Hematopoietic multipotent progenitor cell (in vitro differentiated cells): ENCODE results near the gene JMJD7. TPM values are rescaled to one million over a fixed set of nuclear protein-coding genes. Genes with fewer than 3 reads are reported as not detected.

Source experiments
- DNase-seq, 3 donors: peaks; one replicate each; pipeline ENCODE4 v3.0.0-alpha.2; 2011 to 2015; ENCODE audit warnings: low read depth in 2 of 3, low spot score in 2 of 3
- total RNA-seq: library from RNA; depleted of rRNA; stranded (reverse); fragments of >200 nt; gene quantifications from one replicate; pipeline ENCODE4 v1.2.3, GENCODE V29; 2012

JMJD7 gene
- total RNA-seq, 1 donor = 6.7 TPM

DNA sequence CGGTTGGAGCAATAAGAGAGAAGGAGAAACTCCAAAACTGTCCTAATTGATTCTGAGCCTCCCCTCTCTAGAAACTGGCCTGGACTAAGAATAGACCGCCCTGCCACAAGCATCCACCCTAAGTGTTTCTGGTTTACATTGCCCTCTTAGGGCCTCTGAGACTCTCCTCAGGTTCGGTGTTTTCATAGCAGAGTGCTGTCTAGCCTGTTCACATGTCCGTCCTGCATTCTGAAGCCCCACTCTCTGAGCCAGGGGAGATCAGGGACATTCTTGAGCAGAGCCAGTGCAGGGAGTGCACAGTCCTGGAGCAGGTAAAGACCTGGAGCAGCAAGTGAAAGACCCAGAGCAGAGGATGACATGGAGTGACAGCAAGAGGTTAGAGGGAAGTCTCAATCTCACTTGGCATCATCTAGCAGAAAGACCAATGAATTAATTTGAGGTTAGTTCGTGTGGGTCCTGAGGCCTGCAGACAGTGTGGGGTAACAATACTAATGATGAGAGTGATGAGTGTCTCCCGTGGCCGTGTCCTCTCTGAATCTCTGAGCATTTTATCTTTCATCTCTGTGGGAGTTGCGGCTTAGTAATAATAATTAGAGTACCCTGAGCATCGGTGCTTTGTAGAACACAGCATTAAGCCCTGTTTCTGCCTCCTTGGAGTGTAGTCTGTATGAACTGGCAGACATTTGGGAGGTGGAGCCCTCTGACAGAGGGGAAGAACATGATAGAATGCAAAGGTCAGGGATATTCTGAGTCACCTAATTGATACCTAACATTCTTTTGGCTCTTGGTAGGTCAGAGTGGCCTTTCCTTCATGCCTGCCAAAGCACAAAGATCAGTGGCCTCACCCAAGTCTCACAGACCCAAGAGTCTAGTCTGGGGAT, 29.0 kb upstream of the JMJD7 start:
- no peak for DNase-seq

- no peak for DNase-seq
Observed at GRCh38 chr15:41799488-41799805, 28.4 kb upstream of the JMJD7 start.

DNA sequence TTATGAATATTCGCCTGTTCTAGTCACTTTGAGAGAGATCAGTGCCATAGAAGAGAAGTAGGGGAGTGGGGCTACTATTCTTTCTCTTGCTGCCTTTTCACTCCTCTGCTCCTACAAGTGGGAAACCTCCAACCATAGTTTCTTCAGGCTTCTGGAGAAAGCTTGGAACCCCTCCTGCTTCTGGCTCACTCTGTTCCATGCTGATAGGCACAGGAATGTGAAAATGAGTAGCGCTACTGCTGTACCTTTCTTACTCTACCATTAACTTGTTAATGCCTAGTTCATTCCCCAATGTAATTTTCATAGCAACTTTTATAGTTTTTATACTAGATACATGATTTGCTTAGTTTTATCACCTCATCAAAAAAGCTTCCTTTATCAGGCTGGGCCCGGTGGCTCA, 26.7 kb upstream of the JMJD7 start:
- no peak for DNase-seq

DNA sequence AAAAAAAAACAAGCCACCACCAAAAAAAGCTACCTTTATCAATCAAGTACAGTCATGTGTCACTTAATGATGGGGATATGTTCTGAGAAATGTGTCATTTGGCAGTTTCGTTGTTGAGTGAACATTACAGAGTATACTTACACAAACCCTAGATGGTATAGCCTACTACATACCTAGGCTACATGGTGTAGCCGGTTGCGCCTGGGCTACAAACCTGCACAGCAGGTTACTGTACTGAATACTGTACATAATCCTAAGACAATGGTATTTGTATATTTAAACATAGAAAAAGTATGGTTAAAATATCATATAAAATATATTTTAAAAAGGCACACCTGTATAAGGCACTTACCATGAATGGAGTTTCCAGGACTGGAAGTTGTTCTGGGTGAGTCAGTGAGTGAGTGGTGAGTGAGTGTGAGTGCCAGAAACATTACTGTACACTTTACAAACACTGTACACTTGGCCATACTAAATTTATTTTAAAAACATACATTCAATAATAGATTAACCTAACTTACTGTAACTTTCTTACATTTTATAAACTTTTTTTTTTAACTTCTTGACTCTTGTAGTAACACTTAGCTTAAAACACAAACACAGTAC, 25.9 kb upstream of the JMJD7 start:
- no peak for DNase-seq

DNA sequence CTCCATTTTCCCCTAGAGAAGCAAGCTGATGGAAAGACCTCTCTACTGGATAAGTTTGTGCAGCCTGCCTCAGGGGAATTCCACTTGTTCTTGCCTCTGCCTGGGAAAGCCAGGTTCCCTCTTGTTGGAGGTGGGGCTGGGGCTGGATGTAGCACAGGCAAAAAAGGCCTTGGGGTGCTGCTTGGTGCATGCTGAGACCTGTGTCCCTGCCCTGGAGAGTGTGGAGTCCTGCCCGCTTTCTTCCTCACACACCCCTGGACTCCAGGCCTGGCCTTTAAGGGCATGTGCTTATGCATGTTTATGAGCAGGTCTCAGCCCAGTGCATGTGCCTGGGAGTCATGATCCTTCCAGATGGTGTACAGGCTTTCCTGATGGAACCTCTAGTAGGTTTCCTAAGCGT, 23.5 kb upstream of the JMJD7 start:
- DNase-seq = no peak

GRCh38 chr15:41804916-41805666, 22.8 kb upstream of the JMJD7 start:
- DNase-seq = peak in 1 of 3 donors; percentile 33

GRCh38 chr15:41805711-41806110, 22.2 kb upstream of the JMJD7 start:
- DNase-seq = no peak

DNA sequence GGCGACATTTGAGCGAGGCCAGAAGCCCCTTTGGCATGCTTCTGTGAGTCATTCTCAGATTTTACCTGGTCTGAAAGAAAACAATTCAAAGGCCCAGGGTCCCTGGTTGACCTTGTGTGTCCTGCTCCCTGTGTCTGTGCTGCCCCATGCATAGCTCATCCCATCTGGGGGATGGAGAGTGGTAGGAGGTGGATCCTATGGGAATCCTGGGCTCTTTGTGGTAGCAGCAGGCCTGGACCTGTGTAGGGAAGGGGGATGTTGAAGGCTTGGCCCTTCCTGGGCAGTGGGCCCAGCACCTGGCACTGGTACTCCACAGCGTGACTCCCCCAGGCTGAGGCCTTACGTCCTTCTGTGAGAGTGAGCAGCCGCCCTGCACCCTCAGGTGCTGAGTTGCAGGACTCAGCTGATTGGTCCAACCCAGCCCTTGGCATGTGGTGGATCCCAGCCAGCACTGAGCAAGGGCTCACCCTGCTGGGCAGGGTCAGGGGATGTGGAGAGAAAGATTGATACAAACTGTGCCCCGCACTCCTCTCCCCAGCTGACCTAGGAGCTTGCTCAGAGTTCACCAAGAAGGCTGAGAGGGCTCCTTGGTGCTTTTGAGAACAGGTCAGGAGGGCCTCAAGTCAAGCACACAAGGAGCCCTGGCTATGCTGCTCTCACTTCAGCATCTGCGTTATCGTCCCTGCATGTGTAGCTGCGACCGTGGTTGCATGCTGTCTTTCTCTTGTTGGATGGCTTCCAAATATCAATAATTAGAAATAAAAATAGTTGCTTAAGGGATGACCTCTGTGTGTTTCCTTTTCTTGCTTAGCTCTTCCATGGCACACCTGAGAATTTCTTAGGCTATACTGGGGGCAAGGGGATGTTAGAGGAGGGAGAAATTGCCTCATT, 21.4 kb upstream of the JMJD7 start:
- no peak for DNase-seq

- no peak for DNase-seq
Observed at GRCh38 chr15:41809121-41809520, 18.8 kb upstream of the JMJD7 start.

GRCh38 chr15:41809526-41810220, 18.2 kb upstream of the JMJD7 start:
- peak in 2 of 3 donors; percentile 61 to 77 for DNase-seq

DNA sequence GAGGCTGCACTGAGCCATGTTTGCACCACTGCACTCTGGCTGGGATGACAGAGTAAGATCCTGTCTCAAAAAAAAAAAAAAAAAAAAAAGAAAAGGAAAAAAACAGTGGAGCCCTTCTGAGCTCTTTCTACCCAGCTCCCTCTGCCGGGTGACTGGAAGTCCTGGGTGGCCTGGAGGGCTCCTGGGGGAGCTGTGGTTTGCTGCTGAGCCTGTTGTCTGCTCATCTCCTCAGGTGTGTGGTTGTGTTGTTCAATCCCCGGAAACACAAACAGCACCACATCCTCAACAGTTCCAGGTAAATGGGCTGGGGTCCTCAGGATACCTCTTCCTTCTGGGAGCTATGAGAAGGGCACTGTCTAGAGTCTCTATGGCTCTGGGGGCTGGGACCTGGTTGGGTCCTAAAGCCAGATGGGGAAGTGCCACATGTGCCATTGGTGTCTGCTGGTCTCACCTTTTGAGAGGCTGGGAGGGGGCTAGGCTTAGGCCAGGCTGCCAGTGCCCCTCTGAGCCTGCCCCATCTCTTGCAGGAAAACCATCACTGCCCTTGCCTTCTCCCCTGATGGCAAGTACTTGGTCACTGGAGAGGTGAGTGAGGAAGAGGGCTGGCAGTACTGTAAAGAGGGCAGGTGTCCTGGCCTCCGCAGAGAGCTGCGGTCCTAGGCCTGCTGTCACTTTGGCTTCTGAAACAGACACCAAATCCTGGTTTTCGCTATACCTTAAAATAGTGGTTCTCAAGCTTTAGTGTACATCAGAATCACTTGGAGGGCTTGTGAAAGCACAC, 17.1 kb upstream of the JMJD7 start:
- DNase-seq = no peak

DNA sequence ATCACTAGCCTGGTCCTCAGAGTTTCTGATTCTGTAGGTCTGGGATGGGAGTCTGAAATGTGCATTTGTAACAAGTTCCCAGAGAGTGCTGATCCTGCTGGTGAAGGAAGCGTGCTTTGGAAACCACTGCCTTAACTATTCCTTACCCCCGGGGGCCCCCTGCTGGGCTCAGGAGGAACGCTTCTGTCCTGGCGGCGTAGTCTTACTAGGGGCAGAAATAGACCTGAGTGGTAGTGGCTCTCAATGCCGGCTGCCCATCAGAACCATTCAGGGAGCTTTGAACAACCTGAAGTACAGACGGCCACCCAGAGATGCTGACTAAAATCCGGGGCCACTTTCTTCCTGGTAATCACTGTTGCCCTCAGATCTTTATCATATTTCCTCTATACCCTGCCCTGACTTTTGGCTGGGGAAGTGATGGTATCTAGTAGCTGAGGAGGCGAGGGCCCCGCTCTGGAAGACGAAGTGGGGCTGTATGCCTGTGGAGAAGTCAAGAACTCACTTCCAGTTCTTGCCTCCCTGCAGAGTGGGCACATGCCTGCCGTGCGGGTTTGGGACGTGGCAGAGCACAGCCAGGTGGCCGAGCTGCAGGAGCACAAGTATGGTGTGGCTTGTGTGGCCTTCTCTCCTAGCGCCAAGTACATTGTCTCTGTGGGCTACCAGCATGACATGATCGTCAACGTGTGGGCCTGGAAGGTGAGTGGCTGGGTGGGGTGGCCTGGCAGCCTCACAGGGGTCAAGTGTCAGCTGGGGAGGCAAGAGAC, 16.3 kb upstream of the JMJD7 start:
- DNase-seq = peak; percentile 52 to 85 (median 76)

DNA sequence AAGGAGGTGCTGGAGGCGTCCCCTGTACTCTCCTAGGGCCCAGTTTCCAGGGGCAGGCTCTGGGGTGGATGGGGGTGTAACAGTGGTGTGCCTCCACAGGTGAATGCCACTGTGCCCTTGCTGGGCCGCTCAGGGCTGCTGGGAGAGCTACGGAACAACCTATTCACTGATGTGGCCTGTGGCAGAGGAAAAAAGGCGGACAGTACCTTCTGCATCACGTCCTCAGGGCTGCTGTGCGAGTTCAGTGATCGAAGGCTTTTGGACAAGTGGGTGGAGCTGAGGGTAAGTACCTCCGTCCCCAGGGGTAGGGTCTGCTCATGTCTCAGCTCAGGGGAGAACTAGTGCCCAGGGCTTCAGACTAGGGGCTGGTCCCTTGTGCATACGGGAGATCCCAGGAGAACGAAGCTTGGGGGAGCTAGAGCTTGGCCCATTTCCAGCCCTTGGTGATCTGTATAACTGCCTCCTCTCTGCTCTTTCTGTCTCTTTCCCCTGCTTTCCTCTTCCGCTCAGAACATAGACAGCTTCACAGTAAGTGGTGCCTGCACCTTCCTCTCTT, 15.0 kb upstream of the JMJD7 start:
- DNase-seq = no peak

GRCh38 chr15:41813426-41813825, 14.5 kb upstream of the JMJD7 start:
- DNase-seq = no peak

DNA sequence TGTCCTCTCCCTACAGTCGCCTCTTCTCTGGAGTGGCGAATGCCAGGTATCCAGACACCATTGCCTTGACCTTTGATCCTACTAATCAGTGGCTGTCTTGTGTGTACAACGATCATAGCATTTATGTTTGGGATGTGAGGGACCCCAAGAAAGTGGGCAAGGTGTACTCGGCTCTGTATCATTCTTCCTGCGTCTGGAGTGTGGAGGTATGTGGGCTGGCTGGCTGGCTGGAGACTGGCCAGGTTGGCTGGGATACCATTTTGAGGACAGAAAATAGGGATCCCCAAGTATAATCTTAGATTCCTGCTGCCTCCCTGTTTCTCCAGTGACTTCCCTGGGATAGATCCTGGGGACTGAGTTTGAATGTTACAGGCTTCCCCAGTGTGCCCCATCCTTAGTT, 13.4 kb upstream of the JMJD7 start:
- no peak for DNase-seq

DNA sequence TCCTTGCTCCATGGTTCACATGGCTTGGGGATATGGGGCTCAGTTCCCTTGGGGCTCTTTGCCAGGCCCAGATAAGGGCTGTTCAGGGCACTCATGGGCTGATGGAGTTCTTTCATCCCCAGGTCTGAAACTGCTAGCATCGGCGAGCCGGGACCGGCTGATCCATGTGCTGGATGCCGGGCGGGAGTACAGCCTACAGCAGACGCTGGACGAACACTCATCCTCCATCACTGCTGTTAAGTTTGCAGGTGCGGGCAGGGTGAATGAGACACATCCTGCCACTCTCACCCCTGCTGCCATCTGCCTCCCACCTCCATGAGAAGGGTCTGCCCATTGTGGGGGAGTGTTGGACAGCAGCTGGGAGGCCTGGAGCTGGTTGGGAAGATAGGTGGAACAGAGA, 11.1 kb upstream of the JMJD7 start:
- no peak for DNase-seq

GRCh38 chr15:41817327-41817726, 10.6 kb upstream of the JMJD7 start:
- no peak for DNase-seq

GRCh38 chr15:41817781-41818180, 10.1 kb upstream of the JMJD7 start:
- DNase-seq = no peak
